Esophagus muscularis mucosa (tissue), 4 donors: Measurements from ENCODE around the gene PHF19. TPM values are rescaled to one million over a fixed set of nuclear protein-coding genes. Genes with fewer than 3 reads are reported as not detected.

Source experiments
- DNase-seq: peaks from one replicate; pipeline ENCODE4 v3.0.0-alpha.2; 2017; ENCODE audit errors: extremely low spot score
- H3K27ac ChIP-seq, 4 donors: fragments of 200-600 bp; sonication (generic); replicated peaks in 1 of 4; 1 replicate in 3 of 4; 2 replicates in 1 of 4; pipeline ENCODE4 v1.5.1; 2016 to 2019; ENCODE audit warnings: mild to moderate bottlenecking in 1 of 4
- H3K27me3 ChIP-seq, 4 donors: fragments of 200-600 bp; sonication (generic); one replicate each; pipeline versions ENCODE4 v1.5.1 to v1.6.0; 2016 to 2019
- H3K36me3 ChIP-seq, 4 donors: fragments of 200-600 bp; sonication (generic); one replicate each; pipeline ENCODE4 v1.5.1; 2016 to 2019
- H3K4me1 ChIP-seq, 4 donors: fragments of 200-600 bp; sonication (generic); one replicate each; pipeline ENCODE4 v1.5.1; 2016 to 2019
- H3K4me3 ChIP-seq, 4 donors: fragments of 200-600 bp; sonication (generic); 1 replicate in 2 of 4; 2 replicates in 2 of 4; pipeline ENCODE4 v1.5.1; 2016 to 2019; ENCODE audit warnings: mild to moderate bottlenecking in 4 of 4, moderate library complexity in 1 of 4
- H3K9me3 ChIP-seq, 4 donors: fragments of 200-600 bp; sonication (generic); 1 replicate in 3 of 4; 2 replicates in 1 of 4; pipeline ENCODE4 v1.5.1; 2016 to 2019
- CTCF ChIP-seq, 3 experiments: fragments of 200-600 bp in 2 of 3; fragments of 450-650 bp in 1 of 3; sonication (generic) in 2 of 3; IDR thresholded peaks; one replicate each; pipeline ENCODE4 v1.5.1; 2017 to 2019; ENCODE audit warnings: antibody characterized with exemption in 3 of 3, mild to moderate bottlenecking in 2 of 3, moderate library complexity in 1 of 3
- EP300 ChIP-seq: sonication (generic); formaldehyde crosslinking; IDR thresholded peaks from one replicate; pipeline ENCODE4 v1.6.1; 2017; ENCODE audit warnings: antibody characterized with exemption
- POLR2A ChIP-seq: fragments of 450-650 bp; IDR thresholded peaks from one replicate; pipeline ENCODE4 v1.6.1; 2017; ENCODE audit warnings: antibody characterized with exemption, moderate library complexity, mild to moderate bottlenecking, low read depth
- POLR2AphosphoS5 ChIP-seq, 2 donors: sonication (generic); formaldehyde crosslinking; IDR thresholded peaks; one replicate each; pipeline ENCODE4 v1.6.1; 2017; ENCODE audit warnings: antibody characterized with exemption in 2 of 2
- WGBS: methylation state at CpG from one replicate; pipeline ENCODE4 v1.1.5; 2018; 5-methylcytosine and 5-hydroxymethylcytosine counted together
- intact Hi-C: fragments of 100-400 bp; cut with DNase I; formaldehyde crosslinking; loops from one replicate; pipeline ENCODE4 v1.15.1; 2023
- total RNA-seq, 4 donors: library from RNA; depleted of rRNA; stranded (reverse); fragments of >200 nt; gene quantifications; one replicate each; pipeline versions ENCODE4 v1.1.0 to v1.2.1, GENCODE V29; 2016

Gene PHF19
- total RNA-seq, 4 donors from 2014 or later: 36.4 to 57.7 (median 47.8) TPM

- no peaks in the 10 kb centered on the region for H3K27me3 ChIP-seq
- intact Hi-C loops: no loop called here
- no peak for DNase-seq
- H3K9me3 ChIP-seq: no peaks in the 10 kb centered on the region
- WGBS: 87% methylated on average over 3 of the region's 3 CpGs
- H3K36me3 ChIP-seq: peaks cover 0 to 6% (median 2%) of the 10 kb centered on the region in 4 donors
- H3K27ac ChIP-seq: no peak overlapping the region
- TF ChIP-seq CTCF (IDR thresholded peaks at IDR 0.05) (no peak), EP300 (no peak), POLR2A (no peak), POLR2AphosphoS5 (IDR thresholded peaks at IDR 0.05) (no peak)
- peaks cover 17 to 30% (median 25%) of the 10 kb centered on the region in 4 donors for H3K4me1 ChIP-seq
- no peak overlapping the region for H3K4me3 ChIP-seq
Measured at GRCh38 chr9:120898396-120898795, 21.4 kb upstream of the PHF19 start.

- Histone ChIP-seq H3K9me3 (no peaks in the 10 kb centered on the region), H3K27me3 (no peaks in the 10 kb centered on the region), H3K27ac (peak overlapping the region in 1 of 4 donors; percentile 89), H3K4me3 (no peak overlapping the region), H3K36me3 (no peaks in the 10 kb centered on the region), H3K4me1 (peaks cover 17 to 35% (median 26%) of the 10 kb centered on the region in 4 donors)
- TF ChIP-seq CTCF (IDR thresholded peaks at IDR 0.05) (no peak), POLR2A (no peak), EP300 (no peak), POLR2AphosphoS5 (IDR thresholded peaks at IDR 0.05) (no peak)
- intact Hi-C loops: no loop called here
- DNase-seq: no peak
- WGBS: 87% methylated on average over 2 of the region's 2 CpGs
Measured at GRCh38 chr9:120895951-120896350, 19.0 kb upstream of the PHF19 start.

- no peaks in the 10 kb centered on the region for H3K27me3 ChIP-seq
- 18% methylated on average over 9 of the region's 63 CpGs for WGBS
- H3K36me3 ChIP-seq: no peaks in the 10 kb centered on the region
- H3K4me1 ChIP-seq: peaks cover 17 to 40% (median 36%) of the 10 kb centered on the region in 4 donors
- peak overlapping the region; percentile 81 to 89 (median 88) for H3K27ac ChIP-seq
- H3K9me3 ChIP-seq: no peaks in the 10 kb centered on the region
- DNase-seq: no peak
- peak overlapping the region; percentile 47 to 56 (median 51) for H3K4me3 ChIP-seq
- intact Hi-C loops: no loop called here
- TF ChIP-seq CTCF (IDR thresholded peaks at IDR 0.05): peak in 1 of 3 experiments; percentile 14
- no peak for TF ChIP-seq EP300
Measured at GRCh38 chr9:120894321-120895148, 17.5 kb upstream of the PHF19 start.

- intact Hi-C loops: no loop called here
- Histone ChIP-seq H3K9me3 (no peaks in the 10 kb centered on the region), H3K36me3 (no peaks in the 10 kb centered on the region), H3K4me1 (peaks cover 17 to 40% (median 39%) of the 10 kb centered on the region in 4 donors), H3K27me3 (no peaks in the 10 kb centered on the region), H3K27ac (peak overlapping the region; percentile 81 to 89 (median 88)), H3K4me3 (peak overlapping the region in 2 of 4 donors; percentile 52 to 56)
- DNase-seq: no peak
- TF ChIP-seq EP300: no peak
- no peak for TF ChIP-seq POLR2AphosphoS5 (IDR thresholded peaks at IDR 0.05)
- TF ChIP-seq POLR2A: no peak
- no peak for TF ChIP-seq CTCF (IDR thresholded peaks at IDR 0.05)
- WGBS: 87% methylated on average over 13 of the region's 13 CpGs
Measured at GRCh38 chr9:120893611-120894307, 16.8 kb upstream of the PHF19 start.
